ENCODE measurements around the gene SARS1. TPM values are rescaled to one million over a fixed set of nuclear protein-coding genes. Genes with fewer than 3 reads are reported as not detected.

The SARS1 gene
- polyA plus RNA-seq, 1 experiment = 301 TPM

DNA sequence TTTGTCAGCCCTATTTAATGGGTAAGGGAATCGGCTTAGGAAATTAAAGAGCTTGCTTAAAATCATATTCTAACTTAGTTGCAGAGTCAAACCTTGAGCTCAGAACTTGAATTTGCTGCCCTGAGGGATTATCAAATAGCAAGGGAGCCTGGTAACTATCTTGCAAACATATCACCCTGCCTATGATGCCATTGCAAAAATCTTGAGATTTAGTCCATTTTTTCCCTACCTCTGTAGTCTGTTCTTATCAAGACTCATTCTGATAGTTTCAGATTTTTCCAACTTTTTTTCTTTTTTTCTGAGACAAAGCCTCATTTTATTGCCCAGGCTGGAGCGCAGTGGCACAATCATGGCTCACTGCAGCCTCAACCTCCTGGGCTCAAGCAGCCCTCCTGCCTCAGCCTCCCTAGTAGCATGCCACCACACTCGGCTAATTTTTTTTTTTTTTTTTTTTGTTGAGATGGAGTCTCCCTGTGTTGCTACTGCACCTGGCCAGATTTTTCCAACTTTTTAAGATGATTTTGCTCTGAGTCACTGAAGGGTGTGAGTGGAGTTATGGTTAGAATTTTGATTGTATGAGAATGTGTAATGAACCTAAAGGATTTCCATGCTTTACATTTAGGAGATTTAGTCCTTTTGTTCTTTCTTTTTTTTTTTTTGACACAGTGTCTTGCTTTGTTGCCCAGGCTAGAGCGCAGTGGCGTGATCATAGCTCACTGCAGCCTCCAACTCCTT, 12.2 kb downstream of the SARS1 start:
- TF ChIP-seq, protein P1, sequence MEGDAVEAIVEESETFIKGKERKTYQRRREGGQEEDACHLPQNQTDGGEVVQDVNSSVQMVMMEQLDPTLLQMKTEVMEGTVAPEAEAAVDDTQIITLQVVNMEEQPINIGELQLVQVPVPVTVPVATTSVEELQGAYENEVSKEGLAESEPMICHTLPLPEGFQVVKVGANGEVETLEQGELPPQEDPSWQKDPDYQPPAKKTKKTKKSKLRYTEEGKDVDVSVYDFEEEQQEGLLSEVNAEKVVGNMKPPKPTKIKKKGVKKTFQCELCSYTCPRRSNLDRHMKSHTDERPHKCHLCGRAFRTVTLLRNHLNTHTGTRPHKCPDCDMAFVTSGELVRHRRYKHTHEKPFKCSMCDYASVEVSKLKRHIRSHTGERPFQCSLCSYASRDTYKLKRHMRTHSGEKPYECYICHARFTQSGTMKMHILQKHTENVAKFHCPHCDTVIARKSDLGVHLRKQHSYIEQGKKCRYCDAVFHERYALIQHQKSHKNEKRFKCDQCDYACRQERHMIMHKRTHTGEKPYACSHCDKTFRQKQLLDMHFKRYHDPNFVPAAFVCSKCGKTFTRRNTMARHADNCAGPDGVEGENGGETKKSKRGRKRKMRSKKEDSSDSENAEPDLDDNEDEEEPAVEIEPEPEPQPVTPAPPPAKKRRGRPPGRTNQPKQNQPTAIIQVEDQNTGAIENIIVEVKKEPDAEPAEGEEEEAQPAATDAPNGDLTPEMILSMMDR (IDR thresholded peaks at IDR 0.05; ENCODE audit: low read depth, low read length) = no peak
- DNase-seq (ENCODE audit: low read depth, low spot score) = no peak
- Histone ChIP-seq H3K9me3 (ENCODE audit: control insufficient read depth, insufficient read depth, low read length) (no peaks in the 10 kb centered on the region), H3K4me3 (ENCODE audit: low read depth, low read length) (no peak overlapping the region), H3K27ac (ENCODE audit: low read depth, low read length) (no peak overlapping the region), H3K27me3 (ENCODE audit: control insufficient read depth, insufficient read depth, low read length) (no peaks in the 10 kb centered on the region)
- POLR2A ChIA-PET = interaction anchor here (0.6 to 0.7 kb wide), 2 partner anchors 8 to 286 kb away, joined by 4 to 5 read pairs; no protein-coding TSS in a partner anchor
- CTCF ChIA-PET = interaction anchor here (0.6 to 1.0 kb wide), 4 partner anchors 14 to 306 kb away, joined by 3 read pairs; no protein-coding TSS in a partner anchor

DNA sequence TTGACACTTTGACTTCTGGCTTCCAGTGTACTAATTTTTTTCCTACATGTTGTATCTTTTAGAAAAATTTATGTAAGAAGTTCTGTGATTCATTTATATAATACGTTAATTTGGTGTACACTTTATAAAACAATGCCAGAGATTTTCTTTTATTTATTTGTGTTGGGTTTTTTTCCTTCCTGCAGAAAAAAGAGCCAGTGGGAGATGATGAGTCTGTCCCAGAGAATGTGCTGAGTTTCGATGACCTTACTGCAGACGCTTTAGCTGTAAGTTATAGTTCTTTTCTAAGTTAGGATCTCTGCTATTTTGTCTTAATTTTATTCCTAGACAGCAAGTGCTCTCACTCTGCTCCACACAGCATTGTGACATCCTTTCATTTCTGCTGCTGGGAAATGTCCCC, 14.4 kb downstream of the SARS1 start:
- DNase-seq (ENCODE audit: low read depth, low spot score) = peak; percentile 61
- TF ChIP-seq, protein P1 (IDR thresholded peaks at IDR 0.05; ENCODE audit: low read depth, low read length) = no peak
- ChIA-PET CTCF (interaction anchor here (0.5 to 1.3 kb wide), 6 partner anchors 11 to 171 kb away, joined by 3 to 5 read pairs (median 4); no protein-coding TSS in a partner anchor), POLR2A (interaction anchor here (1.1 to 1.4 kb wide), 3 partner anchors 12 to 128 kb away, joined by 4 to 6 read pairs (median 4); partner anchors contain the start of gene SARS1)
- Histone ChIP-seq H3K27ac (ENCODE audit: low read depth, low read length) (peak overlapping the region; percentile 22), H3K9me3 (ENCODE audit: control insufficient read depth, insufficient read depth, low read length) (no peaks in the 10 kb centered on the region), H3K4me3 (ENCODE audit: low read depth, low read length) (no peak overlapping the region), H3K27me3 (ENCODE audit: control insufficient read depth, insufficient read depth, low read length) (no peaks in the 10 kb centered on the region)

DNA sequence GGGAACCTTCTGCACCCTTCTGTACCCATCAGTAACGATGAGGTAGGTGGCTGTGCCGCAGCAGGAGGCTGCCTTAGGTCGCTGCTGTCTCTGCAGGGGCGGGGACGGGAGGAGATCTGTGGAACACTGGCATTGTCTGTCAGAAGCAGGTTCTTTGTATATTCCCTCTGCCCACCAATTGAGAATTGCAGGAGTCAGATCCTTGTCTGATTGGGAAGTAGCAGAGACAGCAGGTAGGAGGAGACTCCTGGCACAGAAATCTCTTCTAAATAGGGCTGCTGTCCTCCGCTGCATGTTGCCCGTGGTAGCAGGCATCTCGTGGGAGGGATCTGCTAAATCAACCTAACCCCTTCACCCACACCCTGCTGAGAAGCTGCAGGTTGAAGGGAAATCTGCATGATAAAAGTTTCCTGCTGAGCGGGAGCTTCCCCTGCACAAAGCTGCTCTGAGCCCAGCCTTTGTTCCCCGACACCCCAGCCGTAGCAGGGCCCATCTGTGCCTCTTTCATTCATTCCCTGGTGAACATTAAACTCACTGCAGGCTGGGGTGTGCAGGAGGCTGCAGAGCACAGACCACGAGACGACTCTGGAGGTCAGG, 15.9 kb downstream of the SARS1 start:
- Histone ChIP-seq H3K27ac (ENCODE audit: low read depth, low read length) (peak overlapping the region; percentile 21), H3K4me3 (ENCODE audit: low read depth, low read length) (no peak overlapping the region), H3K27me3 (ENCODE audit: control insufficient read depth, insufficient read depth, low read length) (no peaks in the 10 kb centered on the region), H3K9me3 (ENCODE audit: control insufficient read depth, insufficient read depth, low read length) (no peaks in the 10 kb centered on the region)
- TF ChIP-seq, protein P1 (IDR thresholded peaks at IDR 0.05; ENCODE audit: low read depth, low read length) = no peak
- POLR2A ChIA-PET = no interaction called here
- CTCF ChIA-PET = no interaction called here
- no peak for DNase-seq (ENCODE audit: low read depth, low spot score)

DNA sequence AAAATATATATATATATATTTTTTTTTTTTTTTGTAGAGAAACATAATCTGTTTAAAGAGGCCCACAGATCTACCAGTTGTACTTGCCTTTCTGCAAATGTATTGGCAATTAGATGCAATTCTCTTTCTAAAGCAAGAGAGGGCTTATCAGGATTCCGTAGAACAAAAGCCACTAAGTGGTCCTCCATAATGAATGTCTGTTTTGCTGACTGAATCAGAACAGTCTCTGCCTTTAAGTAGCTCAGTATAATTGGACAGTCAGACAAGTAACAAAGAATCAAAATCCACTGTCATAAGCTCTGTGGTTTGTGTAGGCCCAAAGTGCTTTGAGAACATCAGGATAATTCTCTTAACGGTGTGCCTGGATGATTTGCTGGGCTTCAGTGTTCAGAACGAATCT, 17.3 kb downstream of the SARS1 start:
- no peak overlapping the region for H3K4me3 ChIP-seq (ENCODE audit: low read depth, low read length)
- H3K27ac ChIP-seq (ENCODE audit: low read depth, low read length) = no peak overlapping the region
- H3K27me3 ChIP-seq (ENCODE audit: control insufficient read depth, insufficient read depth, low read length) = no peaks in the 10 kb centered on the region
- no peaks in the 10 kb centered on the region for H3K9me3 ChIP-seq (ENCODE audit: control insufficient read depth, insufficient read depth, low read length)
- ChIA-PET POLR2A (interaction anchor here (1.0 kb wide), 1 partner anchor 10 kb away, joined by 3 read pairs; no protein-coding TSS in a partner anchor), CTCF (no interaction called here)
- DNase-seq (ENCODE audit: low read depth, low spot score) = no peak
- TF ChIP-seq, protein P1 (IDR thresholded peaks at IDR 0.05; ENCODE audit: low read depth, low read length) = no peak

DNA sequence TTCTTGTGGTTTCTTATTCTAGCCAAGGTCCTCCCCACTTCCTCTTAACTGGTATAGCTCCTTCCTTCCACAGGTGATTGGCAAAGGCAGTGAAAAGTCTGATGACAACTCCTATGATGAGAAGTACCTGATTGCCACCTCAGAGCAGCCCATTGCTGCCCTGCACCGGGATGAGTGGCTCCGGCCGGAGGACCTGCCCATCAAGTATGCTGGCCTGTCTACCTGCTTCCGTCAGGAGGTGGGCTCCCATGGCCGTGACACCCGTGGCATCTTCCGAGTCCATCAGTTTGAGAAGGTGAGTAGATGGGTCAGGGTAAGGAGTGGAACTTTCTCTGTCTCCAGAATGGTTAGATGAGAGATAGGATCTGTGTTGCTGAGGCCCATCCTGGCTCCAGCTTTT, 21.4 kb downstream of the SARS1 start:
- Histone ChIP-seq H3K4me3 (ENCODE audit: low read depth, low read length) (no peak overlapping the region), H3K27me3 (ENCODE audit: control insufficient read depth, insufficient read depth, low read length) (no peaks in the 10 kb centered on the region), H3K9me3 (ENCODE audit: control insufficient read depth, insufficient read depth, low read length) (no peaks in the 10 kb centered on the region), H3K27ac (ENCODE audit: low read depth, low read length) (no peak overlapping the region)
- no peak for DNase-seq (ENCODE audit: low read depth, low spot score)
- ChIA-PET CTCF (no interaction called here), POLR2A (no interaction called here)
- TF ChIP-seq, protein P1 (IDR thresholded peaks at IDR 0.05; ENCODE audit: low read depth, low read length) = no peak
